GM12873 (cell line): ENCODE data around the gene PCP4L1.

ENCODE experiments used
- CTCF ChIP-seq: IDR thresholded peaks from 2 replicates; pipeline ENCODE4 v1.5.1; 2012; ENCODE audit warnings: low read depth, mild to moderate bottlenecking, moderate library complexity, low read length, control low read depth; ENCODE audit not compliant: insufficient read depth; ENCODE audit errors: missing control alignments

PCP4L1 gene

GRCh38 chr1:161290779-161291178 is 32.2 kb downstream of the PCP4L1 start:
- no peak for TF ChIP-seq CTCF

- no peak for TF ChIP-seq CTCF
Observed at GRCh38 chr1:161297415-161297814, 38.9 kb downstream of the PCP4L1 start.

GRCh38 chr1:161298116-161298515 is 39.6 kb downstream of the PCP4L1 start:
- no peak for TF ChIP-seq CTCF

- TF ChIP-seq CTCF, result no peak
Observed at GRCh38 chr1:161299347-161299746, 40.8 kb downstream of the PCP4L1 start.

GRCh38 chr1:161300478-161300877 is 41.9 kb downstream of the PCP4L1 start:
- TF ChIP-seq CTCF, result no peak

- no peak for TF ChIP-seq CTCF
Observed at GRCh38 chr1:161304927-161305866, 46.7 kb downstream of the PCP4L1 start.

- TF ChIP-seq CTCF, result peak; percentile 56
Observed at GRCh38 chr1:161305867-161306519, 47.4 kb downstream of the PCP4L1 start.
